MM.1S (cell line): ENCODE results near the gene RESF1.

Source experiments
- DNase-seq: peaks from one replicate; pipeline ENCODE4 v3.0.0-alpha.2; 2015
- H2AFZ ChIP-seq: fragments of 300-600 bp; sonication (generic); 2 replicates; pipeline ENCODE4 v1.6.0; 2016; ENCODE audit warnings: antibody characterized with exemption, low read length
- H3F3A ChIP-seq: fragments of 300-600 bp; sonication (generic); 2 replicates; pipeline ENCODE4 v1.6.1; 2016; ENCODE audit warnings: mild to moderate bottlenecking, antibody characterized with exemption, low read length, moderate library complexity, mixed read lengths; ENCODE audit not compliant: insufficient read depth
- H3K27ac ChIP-seq: fragments of 300-600 bp; sonication (generic); 2 replicates; pipeline ENCODE4 v1.5.1; 2016; ENCODE audit warnings: mild to moderate bottlenecking, low read length
- H3K27me3 ChIP-seq: fragments of 300-600 bp; sonication (generic); replicated peaks from 2 replicates; pipeline ENCODE4 v1.6.0; 2016; ENCODE audit warnings: low read length; ENCODE audit not compliant: insufficient read depth
- H3K36me3 ChIP-seq: fragments of 300-600 bp; sonication (generic); replicated peaks from 2 replicates; pipeline ENCODE4 v1.6.1; 2016; ENCODE audit warnings: mild to moderate bottlenecking, low read length, mixed read lengths; ENCODE audit not compliant: insufficient read depth
- H3K4me1 ChIP-seq: fragments of 300-600 bp; sonication (generic); 2 replicates; pipeline ENCODE4 v1.6.1; 2016; ENCODE audit warnings: low read length, mixed read lengths
- H3K4me2 ChIP-seq: fragments of 300-600 bp; sonication (generic); 2 replicates; pipeline ENCODE4 v1.6.0; 2016; ENCODE audit warnings: low read depth, low read length
- H3K4me3 ChIP-seq: fragments of 300-600 bp; sonication (generic); 2 replicates; pipeline ENCODE4 v1.5.1; 2016; ENCODE audit warnings: low read length, mixed read lengths
- H3K79me2 ChIP-seq: fragments of 300-600 bp; sonication (generic); 2 replicates; pipeline ENCODE4 v1.6.1; 2016; ENCODE audit warnings: mixed run types, low read length, mixed read lengths
- H3K9ac ChIP-seq: fragments of 300-600 bp; sonication (generic); 2 replicates; pipeline ENCODE4 v1.6.1; 2016; ENCODE audit warnings: low read length, mixed read lengths
- H3K9me2 ChIP-seq: fragments of 300-600 bp; sonication (generic); replicated peaks from 2 replicates; pipeline ENCODE4 v1.6.1; 2016; ENCODE audit warnings: mild to moderate bottlenecking, low read length, mixed read lengths; ENCODE audit not compliant: insufficient read depth
- H3K9me3 ChIP-seq: fragments of 300-600 bp; sonication (generic); replicated peaks from 2 replicates; pipeline ENCODE4 v1.6.1; 2016; ENCODE audit warnings: mild to moderate bottlenecking, low read length, mixed read lengths; ENCODE audit not compliant: insufficient read depth
- H4K20me1 ChIP-seq: fragments of 300-600 bp; sonication (generic); 2 replicates; pipeline ENCODE4 v1.6.1; 2016; ENCODE audit warnings: mild to moderate bottlenecking, low read length, moderate library complexity, mixed read lengths; ENCODE audit not compliant: insufficient read depth
- CTCF ChIP-seq: fragments of 300-600 bp; sonication (generic); IDR thresholded peaks from 2 replicates; pipeline ENCODE4 v1.5.1; 2016; ENCODE audit warnings: antibody characterized with exemption, low read length, mixed read lengths
- EZH2 ChIP-seq: fragments of 300-600 bp; sonication (generic); optimal IDR thresholded peaks from 2 replicates; pipeline ENCODE3; 2017; ENCODE audit warnings: low read depth, mild to moderate bottlenecking, antibody characterized with exemption, low read length, mixed read lengths
- EZH2phosphoT487 ChIP-seq: fragments of 300-600 bp; sonication (generic); IDR thresholded peaks from 2 replicates; pipeline ENCODE4 v1.6.1; 2018; ENCODE audit warnings: antibody characterized with exemption, low read length

The RESF1 gene

GRCh38 chr12:31922341-31923062 is 36.7 kb upstream of the RESF1 start:
- H3K9me3 ChIP-seq, result 0 out of 2 replicates have a peak, but pooled peaks cover 4% of the 10 kb centered on the region
- H3K4me2 ChIP-seq, result no peak overlapping the region
- H3F3A ChIP-seq, result no peaks in the 10 kb centered on the region
- H3K27me3 ChIP-seq, result no peaks in the 10 kb centered on the region
- H3K4me1 ChIP-seq, result no peaks in the 10 kb centered on the region
- H3K36me3 ChIP-seq, result no peaks in the 10 kb centered on the region
- H3K9me2 ChIP-seq, result no peaks in the 10 kb centered on the region
- no peak overlapping the region for H2AFZ ChIP-seq
- no peak for TF ChIP-seq EZH2
- no peak for TF ChIP-seq CTCF
- TF ChIP-seq EZH2phosphoT487, result no peak
- H3K27ac ChIP-seq, result no peak overlapping the region
- no peak overlapping the region for H3K9ac ChIP-seq
- H4K20me1 ChIP-seq, result no peaks in the 10 kb centered on the region
- no peaks in the 10 kb centered on the region for H3K79me2 ChIP-seq
- no peak for DNase-seq
- no peak overlapping the region for H3K4me3 ChIP-seq

GRCh38 chr12:31923063-31923412 is 36.2 kb upstream of the RESF1 start:
- DNase-seq, result no peak
- Histone ChIP-seq H3K27me3 (no peaks in the 10 kb centered on the region), H3K27ac (no peak overlapping the region), H3F3A (no peaks in the 10 kb centered on the region), H3K9me2 (no peaks in the 10 kb centered on the region), H3K4me3 (no peak overlapping the region), H3K79me2 (no peaks in the 10 kb centered on the region), H4K20me1 (no peaks in the 10 kb centered on the region), H3K4me2 (no peak overlapping the region), H3K4me1 (no peaks in the 10 kb centered on the region), H3K9me3 (0 out of 2 replicates have a peak, but pooled peaks cover 4% of the 10 kb centered on the region), H2AFZ (no peak overlapping the region), H3K36me3 (no peaks in the 10 kb centered on the region), H3K9ac (no peak overlapping the region)
- no peak for TF ChIP-seq EZH2phosphoT487
- TF ChIP-seq CTCF, result no peak
- TF ChIP-seq EZH2, result no peak

- H3K4me2 ChIP-seq, result peak overlapping the region; percentile 44; the same call in 1 of the 2 replicates
- H3K27ac ChIP-seq, result peak overlapping the region; percentile 44; the same call in 1 of the 2 replicates
- H3K9ac ChIP-seq, result peak overlapping the region; percentile 22; the same call in 1 of the 2 replicates
Measured at GRCh38 chr12:31928246-31929026, 30.8 kb upstream of the RESF1 start.

More at GRCh38 chr12:31928246-31929026, 30.8 kb upstream of the RESF1 start:
- Histone ChIP-seq H3K27me3 (no peaks in the 10 kb centered on the region), H3K4me1 (peaks cover 6% of the 10 kb centered on the region; the same call in 1 of the 2 replicates), H3F3A (no peaks in the 10 kb centered on the region), H4K20me1 (no peaks in the 10 kb centered on the region), H3K4me3 (no peak overlapping the region), H3K9me3 (no peaks in the 10 kb centered on the region), H3K36me3 (no peaks in the 10 kb centered on the region), H3K9me2 (no peaks in the 10 kb centered on the region), H2AFZ (peak overlapping the region; percentile 39; the same call in 1 of the 2 replicates), H3K79me2 (no peaks in the 10 kb centered on the region)
- peak; percentile 24 for DNase-seq
- no peak for TF ChIP-seq EZH2
- no peak for TF ChIP-seq EZH2phosphoT487
